HG02885 (cell line): Measurements from ENCODE around the gene ZBTB7C.

Experiments
- ATAC-seq: cut with Tn5 transposase; IDR thresholded peaks from one replicate; pipeline ENCODE4 v1.9.1; 2021; ENCODE audit warnings: mild to moderate bottlenecking; ENCODE audit not compliant: unreplicated experiment, poor library complexity

The ZBTB7C gene

GRCh38 chr18:48060346-48060745, 348.8 kb downstream of the ZBTB7C start:
- ATAC-seq: no peak

- no peak for ATAC-seq
These were observed 349.6 kb downstream of the ZBTB7C start for GRCh38 chr18:48059455-48060010.

GRCh38 chr18:48058486-48058885, 350.7 kb downstream of the ZBTB7C start:
- ATAC-seq: no peak

GRCh38 chr18:48057018-48057417, 352.2 kb downstream of the ZBTB7C start:
- no peak for ATAC-seq

GRCh38 chr18:48055351-48055750, 353.8 kb downstream of the ZBTB7C start:
- no peak for ATAC-seq

GRCh38 chr18:48053881-48054816, 355.0 kb downstream of the ZBTB7C start:
- ATAC-seq: no peak

GRCh38 chr18:48052842-48053241, 356.3 kb downstream of the ZBTB7C start:
- no peak for ATAC-seq

- ATAC-seq: no peak
These were observed 357.0 kb downstream of the ZBTB7C start for GRCh38 chr18:48051945-48052840.

GRCh38 chr18:48050176-48050575, 359.0 kb downstream of the ZBTB7C start:
- no peak for ATAC-seq

- ATAC-seq: no peak
These were observed 359.4 kb downstream of the ZBTB7C start for GRCh38 chr18:48049757-48050156.

- ATAC-seq: no peak
These were observed 360.9 kb downstream of the ZBTB7C start for GRCh38 chr18:48048251-48048650.

- ATAC-seq: no peak
These were observed 362.3 kb downstream of the ZBTB7C start for GRCh38 chr18:48046843-48047242.

GRCh38 chr18:48045744-48046143, 363.4 kb downstream of the ZBTB7C start:
- ATAC-seq: no peak

- no peak for ATAC-seq
These were observed 364.2 kb downstream of the ZBTB7C start for GRCh38 chr18:48044944-48045343.

- ATAC-seq: no peak
These were observed 366.0 kb downstream of the ZBTB7C start for GRCh38 chr18:48043166-48043565.

- ATAC-seq: no peak
These were observed 366.8 kb downstream of the ZBTB7C start for GRCh38 chr18:48042431-48042830.

GRCh38 chr18:48040457-48041110, 368.6 kb downstream of the ZBTB7C start:
- ATAC-seq: no peak

GRCh38 chr18:48039769-48040215, 369.4 kb downstream of the ZBTB7C start:
- no peak for ATAC-seq

GRCh38 chr18:48038636-48039035, 370.5 kb downstream of the ZBTB7C start:
- no peak for ATAC-seq
